GM21786 (cell line): ENCODE measurements around the gene KCNK17.

Source experiments
- ATAC-seq: cut with Tn5 transposase; IDR thresholded peaks from one replicate; pipeline ENCODE4 v1.9.1; 2021; ENCODE audit not compliant: unreplicated experiment

Gene KCNK17

DNA sequence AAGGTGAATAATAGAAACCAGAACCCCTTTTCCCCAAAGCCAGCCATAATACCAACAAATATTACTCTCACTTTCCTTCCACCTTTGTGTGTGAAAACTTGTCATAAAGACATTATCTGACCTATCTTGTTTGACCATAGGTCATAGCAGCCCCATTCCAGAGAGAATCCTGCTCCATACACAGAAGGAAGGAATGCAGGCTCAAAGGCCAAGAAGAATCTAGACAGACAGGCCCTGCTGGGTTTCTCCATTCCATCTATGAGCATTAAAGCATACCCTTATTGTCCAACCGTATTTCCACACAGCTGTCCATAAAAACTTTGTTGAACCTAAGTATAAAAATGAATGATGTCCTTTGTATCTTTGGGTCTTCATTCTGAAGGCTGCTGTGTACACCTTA, 44.3 kb downstream of the KCNK17 start:
- no peak for ATAC-seq

DNA sequence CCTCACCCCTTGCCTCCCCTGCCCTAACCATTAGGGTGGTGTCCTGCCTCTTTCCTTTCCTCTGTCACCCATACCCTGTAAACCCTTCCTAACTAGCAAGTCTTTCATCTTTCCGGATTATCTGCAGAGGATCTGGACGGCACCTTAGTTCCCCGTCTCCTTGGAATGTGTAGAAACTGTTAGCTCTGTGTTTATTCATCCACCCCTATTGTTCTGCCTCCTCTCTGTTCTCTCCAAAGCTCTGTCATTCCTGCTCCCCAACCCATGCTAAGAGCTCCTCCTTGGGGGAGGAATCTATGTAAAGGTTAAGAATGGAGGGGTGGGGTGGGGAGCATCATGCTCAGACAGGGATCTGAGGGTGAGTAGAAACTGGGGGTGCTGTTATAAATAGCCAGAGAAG, 45.5 kb downstream of the KCNK17 start:
- ATAC-seq = no peak

DNA sequence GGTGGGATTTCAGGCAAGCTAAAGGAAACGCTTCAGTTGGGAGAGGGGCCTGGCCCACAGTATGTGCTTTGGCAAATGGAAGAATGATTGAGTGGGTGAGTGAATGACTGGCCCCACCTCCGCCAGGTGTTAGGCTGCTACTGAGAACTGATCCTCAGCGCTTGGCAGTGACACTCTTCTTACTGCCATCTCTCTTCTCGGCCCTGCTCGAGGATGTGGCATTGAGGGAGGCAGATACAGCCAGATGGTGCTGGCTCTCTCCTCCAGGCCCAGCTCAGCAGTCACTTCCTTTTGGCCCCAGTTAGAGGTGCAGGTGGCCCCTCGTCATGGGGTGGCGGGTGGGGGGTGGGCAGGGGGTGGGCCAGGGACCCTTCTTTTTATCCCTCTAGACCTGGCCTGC, 46.0 kb downstream of the KCNK17 start:
- ATAC-seq = no peak

DNA sequence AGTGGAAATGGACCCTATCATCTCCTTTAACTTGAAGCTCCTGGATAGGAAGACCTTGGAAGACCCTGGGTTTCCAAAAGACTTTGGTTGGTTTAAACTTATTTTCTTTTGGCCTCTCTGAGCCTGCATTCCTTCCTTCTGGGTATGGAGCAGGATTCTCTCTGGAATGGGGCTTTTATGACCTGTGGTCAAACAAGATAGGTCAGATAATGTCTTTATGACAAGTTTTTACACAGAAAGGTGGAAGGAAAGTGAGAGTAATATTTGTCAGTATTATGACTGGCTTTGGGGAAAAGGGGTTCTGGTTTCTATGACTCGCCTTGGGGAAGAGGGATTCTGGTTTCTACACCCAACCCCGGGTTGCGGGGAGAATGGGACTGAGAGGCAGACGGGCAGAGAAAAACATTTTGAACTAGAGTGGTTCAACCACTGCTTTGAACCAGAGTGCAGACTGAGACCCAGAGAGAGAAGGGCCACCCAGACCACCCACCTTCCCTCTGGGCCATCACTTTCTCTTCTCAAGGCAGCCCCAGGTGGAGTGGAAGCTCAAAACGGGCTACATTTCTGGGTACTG, 47.4 kb downstream of the KCNK17 start:
- no peak for ATAC-seq

DNA sequence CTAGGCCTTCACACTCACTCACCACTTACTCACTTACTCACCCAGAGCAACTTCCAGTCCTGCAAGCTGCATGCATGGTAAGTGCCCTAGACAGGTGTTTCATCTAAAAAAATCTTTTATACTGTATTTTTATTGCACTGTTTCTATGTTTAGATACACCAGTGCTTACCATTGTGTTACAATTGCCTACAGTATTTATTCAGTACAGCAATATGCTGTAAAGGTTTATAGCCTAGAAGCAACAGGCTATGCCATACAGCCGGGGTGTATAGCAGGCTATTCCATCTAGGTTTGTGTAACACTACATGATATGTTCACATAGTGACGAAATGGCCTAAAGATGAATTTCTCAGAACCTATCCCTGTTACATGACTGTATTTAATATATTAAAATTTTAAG, 47.8 kb downstream of the KCNK17 start:
- no peak for ATAC-seq

DNA sequence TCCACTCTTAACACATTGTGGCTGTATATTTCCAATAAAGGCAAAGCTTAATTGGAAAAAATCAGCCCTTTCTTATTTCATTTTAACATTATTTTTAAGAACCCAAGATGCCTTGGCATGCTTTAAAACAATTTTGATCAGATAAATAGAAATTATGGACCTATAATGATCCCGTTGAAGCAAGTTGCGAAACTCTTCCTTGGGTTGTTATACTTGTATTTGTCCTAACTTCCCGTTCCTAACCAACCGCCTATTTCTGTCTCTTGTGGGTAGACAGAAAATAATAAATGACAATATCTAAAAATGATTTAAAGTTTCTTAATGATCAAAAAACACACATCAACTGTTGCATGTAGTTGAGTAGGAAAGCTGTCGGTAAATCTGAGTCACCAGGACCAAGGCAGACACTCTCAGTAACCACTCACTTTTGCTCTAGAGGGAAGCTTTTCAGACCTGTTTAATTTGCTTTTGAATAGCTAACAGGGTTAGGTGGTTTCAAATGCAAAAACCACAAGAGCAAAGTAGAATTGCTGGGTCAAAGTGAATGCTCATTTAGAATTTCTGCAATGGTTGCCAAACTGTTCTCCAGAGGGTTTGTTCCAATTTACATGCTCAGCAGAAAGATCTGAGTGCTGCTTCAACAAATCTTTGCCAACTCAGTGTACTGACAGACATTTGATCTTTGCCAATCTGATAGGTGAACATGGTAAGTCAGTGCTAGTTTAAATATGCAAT, 50.7 kb downstream of the KCNK17 start:
- no peak for ATAC-seq

DNA sequence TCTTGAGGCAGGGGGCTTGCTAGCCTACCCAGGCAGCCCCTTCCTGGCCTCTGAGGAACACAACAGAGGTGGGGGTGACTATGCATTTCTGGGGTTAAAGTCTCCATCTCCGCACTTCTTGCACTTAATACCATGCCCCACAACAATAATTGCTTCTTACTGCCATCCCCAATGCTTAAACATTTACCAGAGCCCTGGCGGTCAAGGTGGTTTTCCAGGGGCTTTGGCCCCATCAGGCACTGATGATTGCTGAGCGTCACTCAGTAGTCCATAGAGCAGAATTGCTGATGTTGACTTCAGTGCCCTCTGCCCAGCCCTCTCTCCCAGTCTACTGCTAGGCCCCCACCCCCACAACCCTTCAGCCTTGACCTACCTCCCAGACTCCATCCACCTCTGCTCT, 52.5 kb downstream of the KCNK17 start:
- ATAC-seq = no peak

DNA sequence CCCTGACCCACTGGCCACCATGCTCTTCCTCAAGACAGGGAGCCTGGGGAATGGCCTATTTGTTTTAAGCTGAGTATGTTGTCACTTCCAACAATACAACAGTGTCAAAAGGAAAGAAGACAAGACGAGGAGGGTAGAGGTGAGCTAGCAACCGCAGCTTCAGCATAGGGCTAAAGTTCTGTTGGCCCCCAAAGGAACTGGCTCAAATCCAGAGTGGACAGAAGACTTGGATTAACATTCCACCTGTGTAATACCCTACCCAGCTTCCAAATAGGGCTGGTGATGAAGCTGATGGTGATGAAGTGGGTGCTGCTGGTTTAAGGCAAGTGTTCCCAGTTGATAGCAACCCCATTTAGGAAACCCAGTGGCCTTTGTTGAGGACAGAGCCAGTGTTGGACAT, 53.3 kb downstream of the KCNK17 start:
- ATAC-seq = no peak

DNA sequence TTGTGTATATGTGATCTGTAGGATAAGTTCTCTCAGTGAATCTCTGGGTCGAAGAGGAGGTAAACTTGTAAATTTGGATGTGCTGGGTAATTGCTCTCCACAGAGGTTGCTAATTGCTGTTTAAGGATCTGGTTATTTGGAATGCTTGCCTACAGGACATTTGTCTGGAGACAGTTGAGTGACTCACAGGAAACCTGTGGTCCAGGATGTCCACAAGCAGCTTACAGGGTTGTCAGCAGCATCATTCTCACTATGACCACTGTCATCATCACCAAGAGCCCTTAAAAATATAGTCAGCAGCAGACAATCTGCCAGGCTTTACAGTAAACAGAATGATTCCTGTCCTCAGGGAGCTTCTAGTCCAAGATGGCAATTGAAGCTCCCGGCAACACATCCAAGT, 53.8 kb downstream of the KCNK17 start:
- no peak for ATAC-seq

DNA sequence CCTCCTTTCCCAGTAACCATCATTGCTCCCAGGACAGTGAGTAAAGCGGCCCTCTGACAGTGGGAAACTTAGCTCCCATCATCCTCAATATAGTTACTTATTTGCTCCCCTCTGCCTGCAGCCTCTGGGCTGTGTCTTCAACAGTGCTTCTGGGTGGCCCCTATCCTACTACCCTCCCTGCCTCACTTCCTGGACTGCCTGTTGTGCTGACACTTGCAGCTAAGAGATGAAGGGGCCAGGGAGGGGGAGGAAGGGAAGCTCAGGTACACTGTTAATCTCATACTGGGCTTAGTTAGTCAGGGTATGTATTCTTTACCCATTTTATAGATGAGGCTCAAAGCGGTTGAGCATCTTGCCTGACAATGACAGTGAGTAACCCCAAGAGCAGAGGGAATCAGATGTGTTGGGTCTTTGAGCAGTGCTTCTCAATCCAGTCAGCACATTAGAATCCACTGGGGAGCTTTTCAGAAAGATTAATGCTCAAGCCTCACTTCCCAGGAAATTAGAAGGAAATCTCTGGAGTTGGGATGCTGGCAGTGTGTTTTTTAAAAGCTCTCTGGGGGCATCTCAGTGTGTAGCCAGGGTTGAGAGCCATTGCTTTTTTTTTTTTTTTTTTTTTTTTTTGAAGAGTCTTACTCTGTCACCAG, 57.8 kb downstream of the KCNK17 start:
- ATAC-seq = no peak

DNA sequence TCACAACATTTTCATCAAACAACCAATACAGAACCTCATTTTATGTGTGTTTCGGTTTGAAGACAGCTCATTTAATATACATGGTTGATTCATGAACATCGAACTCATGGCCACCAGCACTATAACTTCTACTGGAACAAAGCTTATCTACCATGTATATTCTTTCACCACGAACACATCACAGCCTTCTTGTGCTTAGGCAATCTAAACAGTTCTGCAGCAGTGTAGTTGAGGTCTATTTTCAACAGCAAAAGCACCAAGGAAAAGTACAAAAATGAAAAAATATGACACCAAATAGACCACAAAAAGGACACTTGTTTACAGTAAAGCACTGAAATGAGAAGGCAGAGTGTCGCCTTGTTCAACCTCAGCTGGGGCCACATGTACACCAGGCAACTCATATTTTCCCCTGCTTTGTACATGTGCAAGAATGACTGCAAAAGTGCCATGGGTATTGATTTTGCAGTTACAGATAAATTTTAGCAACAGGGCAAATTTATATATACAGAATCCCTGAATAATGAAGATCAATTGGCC, 59.2 kb downstream of the KCNK17 start:
- no peak for ATAC-seq

DNA sequence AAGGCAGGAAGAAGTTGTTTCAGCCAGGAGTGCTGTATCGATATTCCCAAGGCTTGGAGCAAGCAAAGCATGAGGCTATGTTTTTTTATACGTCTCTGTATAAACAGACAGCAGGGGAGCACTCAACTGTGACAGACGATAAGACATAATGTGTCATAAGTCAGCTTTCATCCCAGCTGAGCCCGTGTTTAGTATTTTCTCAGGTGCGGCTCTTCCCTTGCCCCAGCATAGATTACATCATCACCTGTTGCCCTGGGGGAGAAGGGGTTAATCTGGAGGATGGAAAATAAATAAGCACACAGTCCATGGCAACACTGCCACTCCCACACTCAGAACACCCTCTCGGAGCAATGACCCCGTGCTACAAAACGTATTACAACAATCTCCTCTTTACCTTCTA, 62.8 kb downstream of the KCNK17 start:
- no peak for ATAC-seq

DNA sequence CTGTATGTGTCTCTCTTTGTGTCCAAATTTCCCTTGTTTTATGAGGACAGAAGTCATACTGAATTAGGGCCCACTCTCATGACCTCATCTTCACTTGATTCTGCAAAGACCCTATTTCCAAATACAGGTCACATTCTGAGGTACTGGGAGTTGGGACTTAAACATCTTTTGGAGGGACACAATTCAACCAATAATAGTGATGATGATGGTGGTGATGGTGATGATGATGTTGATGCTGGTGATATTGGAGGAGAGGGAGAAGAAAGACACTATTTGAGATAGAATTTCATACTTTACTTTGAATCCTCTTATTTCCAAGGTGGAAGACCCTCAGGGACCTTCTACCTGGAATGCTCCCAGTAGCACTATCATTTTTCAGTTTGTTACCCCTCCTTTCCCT, 63.7 kb downstream of the KCNK17 start:
- ATAC-seq = no peak

DNA sequence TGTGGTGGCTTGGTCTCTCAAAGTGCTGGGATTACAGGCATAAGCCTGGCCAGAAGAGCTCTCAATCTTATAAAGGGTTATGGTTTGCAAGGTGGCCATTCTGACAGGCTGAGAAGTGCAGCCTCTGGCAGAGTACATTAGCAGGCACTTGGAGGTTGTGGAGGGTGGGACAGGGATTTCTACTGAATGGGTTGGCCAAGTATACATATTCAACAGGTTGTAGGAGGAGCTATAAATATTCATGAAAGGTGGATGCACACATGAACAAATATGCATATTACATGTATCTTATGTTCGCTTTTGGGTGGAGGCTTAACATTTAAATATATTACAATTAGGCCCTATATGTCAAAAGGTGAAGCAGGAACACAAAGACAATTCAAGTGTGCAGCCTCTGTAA, 64.9 kb downstream of the KCNK17 start:
- ATAC-seq = no peak
